Activated naive CD4-positive, alpha-beta T cell treated with anti-CD3 and anti-CD28 coated beads, Interleukin-2, amount 50 U/mL, for 16 hours (primary cell): ENCODE measurements around the gene SVOP.
"Not testable (repeated sequence)": the region's sequence is repeated elsewhere in the genome, so short reads cannot be mapped to it uniquely, and the experiment has no call there.

Experiments used
- DNase-seq: peaks from one replicate; pipeline ENCODE4 v3.0.0-alpha.2; 2020

The SVOP gene

GRCh38 chr12:108881953-108882352, 138.9 kb downstream of the SVOP start:
- no peak for DNase-seq

- no peak for DNase-seq
Measured at GRCh38 chr12:108879615-108880254, 141.1 kb downstream of the SVOP start, which contains the start of gene DAO. TSS of gene DAO (plus strand) at chr12:108880092. CDS start at chr12:108885007, 4,915 bp downstream.

DNA sequence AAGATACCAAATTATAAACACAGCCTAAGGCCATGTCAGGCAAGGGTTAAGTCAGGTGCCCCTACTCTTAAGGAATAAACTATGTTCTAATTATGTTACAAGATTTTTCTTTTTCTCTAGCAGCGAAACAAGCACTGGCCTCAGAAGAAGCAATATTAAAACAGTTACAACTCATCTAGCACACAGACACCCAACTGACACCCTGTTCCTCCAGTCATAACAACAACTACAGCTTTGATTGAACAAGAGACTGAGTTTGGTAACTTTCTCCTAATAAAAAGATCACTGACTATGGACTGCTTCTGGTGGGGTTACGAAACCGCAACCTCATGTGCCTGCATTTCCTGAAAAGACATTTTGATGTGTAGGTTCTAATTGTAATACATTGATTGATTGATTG, 144.3 kb downstream of the SVOP start:
- no peak for DNase-seq

GRCh38 chr12:108875682-108876361, 145.0 kb downstream of the SVOP start:
- no peak for DNase-seq

DNA sequence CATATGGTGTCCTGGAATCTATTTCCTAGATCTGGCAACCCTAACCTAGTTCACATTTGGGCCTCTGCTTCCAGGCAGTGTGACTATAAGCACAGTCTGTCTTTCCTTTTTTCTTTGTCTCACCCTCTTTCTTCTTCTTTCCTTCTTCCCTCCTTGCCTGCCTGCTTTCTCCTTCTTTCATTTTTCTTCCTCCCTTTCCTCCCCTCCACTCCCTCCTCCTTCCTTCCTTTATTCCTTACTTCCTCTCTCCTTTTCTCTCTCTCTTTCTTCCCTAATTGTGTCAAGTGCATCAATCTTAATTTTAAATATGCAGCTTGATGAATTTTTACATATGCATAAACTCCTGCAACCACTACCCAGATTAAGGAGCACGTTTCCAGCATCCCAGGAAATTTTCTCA, 145.6 kb downstream of the SVOP start:
- DNase-seq, result no peak

DNA sequence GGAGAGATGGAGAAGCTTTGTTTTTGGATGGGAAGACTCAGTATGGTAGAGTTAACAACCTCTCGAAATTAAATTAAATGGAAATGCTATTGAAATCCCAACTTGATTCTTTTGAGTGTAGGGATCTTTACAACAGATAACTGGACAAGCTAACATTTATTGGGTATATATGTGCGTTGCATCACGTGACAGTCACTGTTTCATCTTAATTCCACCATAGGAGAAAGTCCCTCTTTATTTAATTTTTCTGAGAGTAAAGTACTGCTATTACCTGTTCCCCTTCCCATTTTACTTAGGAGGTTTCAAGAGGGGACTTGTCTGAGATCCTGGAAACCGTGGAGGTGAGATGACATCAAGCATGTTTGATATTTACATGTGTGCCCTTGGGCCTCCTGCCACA, 152.1 kb downstream of the SVOP start:
- no peak for DNase-seq

GRCh38 chr12:108866083-108866482, 154.8 kb downstream of the SVOP start:
- DNase-seq, result not testable (repeated sequence)

DNA sequence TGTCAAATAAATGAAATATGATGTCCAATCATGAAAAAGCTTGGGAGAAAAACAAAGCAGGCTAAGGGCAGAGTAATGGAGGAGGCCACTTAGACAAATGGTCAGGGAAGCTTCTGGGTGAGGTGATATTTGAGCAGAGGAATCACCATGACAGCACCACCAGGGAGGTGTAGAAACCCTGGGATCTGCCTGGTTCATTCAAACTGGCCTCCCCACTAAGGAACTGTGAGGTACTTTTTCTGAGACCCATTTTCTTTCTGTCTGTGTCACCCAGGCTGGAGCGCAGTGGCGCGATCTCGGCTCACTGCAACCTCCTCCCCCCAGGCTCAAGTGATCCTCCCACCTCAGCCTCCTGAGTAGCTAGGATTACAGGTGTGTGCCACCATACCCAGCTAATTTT, 155.7 kb downstream of the SVOP start:
- DNase-seq, result no peak

GRCh38 chr12:108862588-108862959, 158.3 kb downstream of the SVOP start:
- DNase-seq, result no peak

DNA sequence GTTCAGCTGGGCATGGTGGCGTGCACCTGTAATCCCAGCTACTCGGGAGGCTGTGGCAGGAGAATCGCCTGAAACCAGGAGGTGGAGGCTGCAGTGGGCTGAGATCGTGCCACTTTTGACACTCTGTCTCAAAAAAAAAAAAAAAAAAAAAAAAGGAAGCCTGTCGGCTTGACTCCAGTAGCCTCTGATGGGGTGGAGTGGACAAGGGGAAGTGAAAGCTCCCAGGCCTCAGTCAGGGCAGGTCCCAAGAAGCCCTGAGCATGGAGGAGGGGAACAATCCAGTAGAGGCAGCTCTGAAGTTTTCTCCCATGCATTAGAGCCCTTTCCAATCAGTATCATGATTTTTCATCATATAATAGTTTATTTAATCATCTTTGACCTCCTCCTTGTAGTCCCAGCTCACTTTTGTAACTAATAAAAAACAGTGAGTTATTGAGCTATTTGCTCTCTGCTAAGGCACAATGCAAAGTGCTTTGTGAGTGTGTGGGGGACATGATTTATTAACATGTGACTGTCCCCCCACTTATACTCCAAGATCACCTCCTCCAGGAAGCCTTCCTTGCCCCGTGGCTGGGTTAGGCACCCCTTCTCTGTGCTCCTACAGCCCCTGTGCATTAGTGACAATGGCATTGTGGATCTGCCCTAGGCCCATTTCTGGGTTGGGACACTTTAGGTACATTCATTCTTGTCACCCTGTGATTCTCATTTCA, 158.8 kb downstream of the SVOP start:
- DNase-seq, result no peak

- DNase-seq, result no peak
Measured at GRCh38 chr12:108860443-108860842, 160.4 kb downstream of the SVOP start.

DNA sequence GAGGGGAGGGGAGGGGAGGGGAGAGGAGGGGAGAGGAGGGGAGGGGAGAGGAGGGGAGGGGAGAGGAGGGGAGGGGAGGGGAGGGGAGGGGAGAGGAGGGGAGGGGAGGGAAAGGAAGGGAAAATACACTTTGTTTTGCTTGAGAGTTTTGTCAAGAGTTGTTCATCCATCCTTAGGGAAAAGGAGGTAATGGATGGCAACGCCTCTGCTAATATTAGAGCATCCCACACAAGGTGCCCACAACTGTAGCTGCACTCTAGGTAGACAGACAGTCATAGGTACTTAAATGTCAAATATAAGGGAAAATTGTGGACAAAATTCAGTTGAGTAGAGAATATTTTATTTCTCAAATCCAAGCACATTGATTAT, 161.0 kb downstream of the SVOP start:
- no peak for DNase-seq

DNA sequence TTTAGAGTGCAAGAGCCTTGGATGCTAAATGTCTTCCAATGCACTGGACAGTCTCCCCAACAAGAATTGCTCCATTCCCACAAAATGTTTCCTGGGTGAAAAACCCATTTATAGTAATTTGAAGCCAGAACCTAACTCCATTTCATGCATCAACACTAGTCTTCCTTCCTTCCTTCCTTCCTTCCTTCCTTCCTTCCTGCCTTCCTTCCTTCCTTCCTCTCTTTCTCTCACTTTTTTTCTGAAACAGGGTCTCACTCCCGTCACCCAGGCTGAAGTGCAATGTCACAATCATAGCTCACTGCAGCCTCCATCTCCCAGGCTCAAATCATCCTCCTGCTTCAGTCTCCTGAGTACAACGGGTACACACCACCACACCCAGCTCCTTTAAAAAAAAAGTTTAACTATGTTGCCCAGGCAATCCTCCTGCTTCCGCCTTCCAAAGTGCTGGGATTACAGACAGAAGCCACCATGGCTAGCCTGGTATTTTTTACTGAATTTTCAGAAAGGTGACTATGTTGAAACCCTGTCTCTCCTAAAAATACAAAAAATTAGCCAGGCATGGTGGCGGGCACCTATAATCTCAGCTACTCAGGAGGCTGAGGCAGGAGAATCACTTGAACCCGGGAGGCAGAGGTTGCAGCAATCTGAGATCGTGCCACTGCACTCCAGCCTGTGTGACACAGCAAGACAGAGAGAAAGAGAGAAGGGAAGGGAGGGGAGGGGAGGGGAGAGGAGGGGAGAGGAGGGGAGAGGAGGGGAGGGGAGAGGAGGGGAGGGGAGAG, 161.5 kb downstream of the SVOP start:
- DNase-seq, result not testable (repeated sequence)

GRCh38 chr12:108858311-108859074, 162.4 kb downstream of the SVOP start:
- DNase-seq, result no peak
